OCI-M2 (cell line): ENCODE results near the gene FOXN3.
"Not testable (repeated sequence)": the region's sequence is repeated elsewhere in the genome, so short reads cannot be mapped to it uniquely, and the experiment has no call there.

Source experiments
- DNase-seq: peaks from one replicate; lab custom pipeline; 2025; ENCODE audit not compliant: unreplicated experiment; lab: John Stamatoyannopoulos, UW

FOXN3 gene

DNA sequence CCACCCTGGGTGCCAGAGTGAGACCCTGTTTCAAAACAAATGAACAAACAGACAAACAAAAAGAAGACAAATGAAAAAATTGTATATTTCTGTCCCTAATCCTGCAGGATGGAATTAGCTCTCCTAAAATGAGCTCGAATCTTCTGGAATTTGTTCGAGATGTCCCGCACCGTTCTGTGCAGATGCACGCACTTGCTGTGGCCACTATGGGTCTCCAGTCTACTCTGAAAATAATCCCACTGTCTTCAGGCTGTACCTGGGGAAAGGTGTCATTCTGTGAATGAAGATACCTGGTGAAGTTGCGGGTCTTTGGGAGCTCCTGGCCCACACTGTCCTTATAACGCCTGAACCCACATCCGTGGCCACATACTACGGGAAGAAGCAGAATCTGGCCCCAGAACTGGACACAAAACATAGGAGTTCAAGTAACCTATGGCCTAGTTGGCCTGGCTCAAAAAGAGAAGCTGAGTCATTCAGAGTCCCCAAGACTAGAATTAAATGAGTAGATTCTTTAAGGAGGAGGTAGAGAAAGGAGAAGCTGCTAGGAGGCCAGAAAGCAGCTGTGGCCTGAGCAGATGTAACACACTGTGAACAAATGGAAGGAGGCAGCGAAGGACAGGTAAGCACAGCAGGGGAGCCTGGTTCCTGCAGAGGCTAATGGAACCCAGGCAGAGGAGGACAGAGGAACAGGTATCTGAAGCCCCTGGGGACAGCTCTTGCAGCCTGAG, 108.6 kb downstream of the FOXN3 start:
- DNase-seq, result no peak

DNA sequence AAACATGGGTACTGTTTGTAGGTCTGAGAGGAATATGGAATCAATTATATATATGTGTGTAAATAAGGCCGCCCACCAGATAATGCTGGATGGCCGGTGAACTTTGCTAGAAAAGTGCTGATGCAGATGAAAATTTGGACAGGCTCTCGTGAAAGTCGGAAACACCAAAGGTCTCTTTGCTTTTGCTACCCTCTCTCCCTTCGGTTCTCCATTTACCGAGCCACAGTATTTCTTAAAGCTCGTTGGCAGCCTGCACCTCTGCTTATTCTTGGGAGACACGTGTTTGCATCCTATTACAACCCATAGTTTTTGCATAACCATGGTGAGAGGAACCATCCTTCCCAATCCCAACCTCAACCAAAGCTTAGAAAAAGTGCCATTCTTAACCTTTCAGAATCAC, 109.6 kb downstream of the FOXN3 start:
- DNase-seq, result no peak

DNA sequence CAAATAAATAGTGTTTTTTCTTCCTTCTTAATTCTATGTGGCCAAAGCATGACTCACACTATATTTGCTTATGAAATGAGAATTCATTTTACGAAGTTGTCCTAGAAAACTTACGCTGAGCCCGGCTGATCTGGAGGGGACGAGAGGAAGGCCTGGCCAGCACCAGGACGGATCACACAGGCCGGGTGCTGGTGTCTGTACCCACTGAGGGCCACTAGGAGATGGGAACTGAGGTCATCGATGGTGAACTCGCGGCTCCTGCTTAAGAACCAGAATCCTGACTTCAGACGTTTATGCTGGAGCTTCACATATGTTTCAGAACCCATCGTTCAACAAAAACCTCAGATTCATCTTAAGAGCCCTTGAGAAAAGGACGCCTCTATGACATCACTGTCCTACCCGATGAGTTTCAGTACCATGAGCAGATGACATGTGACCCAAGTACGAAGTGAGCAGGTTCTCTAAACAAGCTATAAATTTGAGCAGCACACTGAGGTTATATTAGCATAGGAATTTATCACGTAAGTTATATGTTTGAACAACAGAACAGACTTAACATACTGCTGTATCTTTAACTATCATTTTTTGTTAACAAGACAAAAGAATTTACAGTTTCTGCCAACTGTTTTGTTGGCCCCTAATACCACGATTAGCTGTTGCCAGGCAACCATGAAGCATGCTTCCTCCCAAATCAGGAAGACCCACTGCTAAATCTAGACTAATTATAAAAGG, 111.9 kb downstream of the FOXN3 start:
- no peak for DNase-seq

DNA sequence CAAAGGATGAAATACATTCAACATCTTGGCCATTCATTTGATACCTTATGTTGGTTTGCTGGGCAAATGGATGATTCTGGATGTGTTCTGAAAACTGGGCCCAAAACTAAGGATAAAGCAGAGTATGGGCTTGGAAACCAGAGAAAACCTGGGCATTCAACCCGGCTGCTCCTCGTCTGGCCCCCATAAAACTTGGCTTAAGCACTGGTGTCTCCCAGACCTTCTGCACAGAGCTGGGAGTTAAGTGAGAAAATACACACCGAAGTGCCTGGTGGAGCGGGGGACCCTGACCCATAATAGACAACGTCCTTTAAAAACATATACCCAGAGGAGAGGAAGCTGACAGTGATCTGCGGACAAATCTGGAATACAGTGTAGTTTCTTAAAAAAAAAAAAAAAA, 112.5 kb downstream of the FOXN3 start:
- DNase-seq, result no peak

DNA sequence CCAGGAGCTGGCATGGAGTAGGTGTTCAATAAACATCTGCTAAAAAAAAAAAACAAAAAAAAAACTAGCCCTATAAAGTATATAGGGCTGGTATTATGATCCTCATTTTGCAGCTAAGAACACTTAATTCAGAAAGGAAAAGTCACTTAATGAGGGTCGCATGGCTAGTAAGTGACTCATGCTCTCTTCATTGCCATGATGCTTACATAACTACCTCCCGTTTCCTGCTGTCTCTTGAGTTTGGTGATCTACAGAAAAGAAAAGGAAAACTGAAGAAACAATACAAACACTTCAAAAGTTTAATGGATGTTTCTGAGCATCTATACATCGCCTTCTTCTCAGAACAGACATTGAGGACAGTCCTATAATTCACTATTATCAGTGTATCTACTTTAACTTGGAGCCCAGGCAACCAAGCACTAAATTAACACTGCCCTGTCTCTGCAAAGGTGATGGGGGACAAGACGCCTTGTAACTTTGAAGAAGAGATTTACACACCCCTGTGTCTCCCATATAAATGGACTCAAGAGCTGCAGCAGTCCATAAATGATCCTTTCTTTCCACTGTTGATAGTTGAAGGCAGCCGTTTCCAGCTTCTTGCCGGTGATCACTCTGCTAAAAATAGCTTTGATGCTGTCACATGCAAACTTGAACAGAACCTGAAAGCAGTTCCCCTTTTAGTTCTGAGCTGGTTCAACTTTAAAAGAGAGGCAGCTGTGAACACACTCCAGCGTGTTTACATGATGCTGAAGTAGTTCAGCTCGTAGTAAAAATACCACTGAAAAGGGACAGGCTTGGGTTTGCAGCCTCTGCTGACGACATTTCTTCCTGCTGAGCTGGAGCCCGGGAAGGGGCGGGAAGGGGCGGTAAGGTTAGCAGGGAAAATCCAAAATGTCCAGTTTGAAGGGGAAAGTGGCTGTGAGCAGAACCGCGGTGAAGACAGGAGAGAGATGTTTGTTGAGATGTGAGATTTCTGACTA, 113.3 kb downstream of the FOXN3 start:
- DNase-seq, result peak; percentile 29

DNA sequence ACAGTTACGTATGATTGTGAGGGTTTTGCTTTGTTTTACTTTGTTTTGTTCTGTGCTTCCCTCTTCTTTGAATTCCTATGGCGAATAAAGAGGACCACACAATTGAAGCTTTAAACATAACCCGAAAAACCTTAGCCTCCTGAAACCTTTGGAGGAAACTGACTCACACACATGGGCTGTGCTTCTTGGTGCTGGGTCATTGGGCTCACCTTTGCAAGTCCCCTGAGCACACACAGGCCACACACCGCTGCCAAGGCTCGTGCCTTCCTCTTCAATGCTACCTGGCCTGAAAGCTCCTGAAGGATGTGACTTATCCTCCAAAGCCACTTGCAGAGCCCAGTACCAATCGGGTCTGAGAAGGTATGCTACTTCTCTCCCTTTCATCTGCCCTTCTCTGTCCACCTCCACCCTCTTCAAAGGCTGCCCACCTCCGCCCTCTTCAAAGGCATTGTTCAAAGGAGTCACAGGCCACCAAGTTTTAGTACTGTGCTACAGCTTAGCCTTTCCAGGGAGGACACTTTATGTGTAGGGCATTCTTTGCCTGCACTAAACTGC, 114.6 kb downstream of the FOXN3 start:
- DNase-seq, result no peak

DNA sequence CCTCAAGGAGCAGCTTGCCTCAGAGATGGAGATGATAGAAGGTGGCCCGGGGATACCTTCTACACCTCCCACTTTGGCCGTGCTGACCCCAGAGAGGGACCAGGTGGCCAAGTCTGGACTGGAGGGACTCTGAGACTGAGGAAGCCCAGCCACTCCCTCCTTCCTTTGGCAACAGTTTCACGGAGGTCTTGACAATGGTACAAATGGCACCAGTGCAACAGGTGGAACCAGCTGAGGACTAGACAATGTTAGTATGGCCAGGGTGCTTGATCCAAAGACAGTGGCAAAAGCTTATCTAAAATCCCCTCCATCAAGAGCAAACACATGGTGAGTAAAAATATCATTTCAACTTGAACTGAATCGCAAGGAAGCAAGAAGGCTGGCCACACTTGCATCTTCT, 117.4 kb downstream of the FOXN3 start:
- DNase-seq, result no peak

DNA sequence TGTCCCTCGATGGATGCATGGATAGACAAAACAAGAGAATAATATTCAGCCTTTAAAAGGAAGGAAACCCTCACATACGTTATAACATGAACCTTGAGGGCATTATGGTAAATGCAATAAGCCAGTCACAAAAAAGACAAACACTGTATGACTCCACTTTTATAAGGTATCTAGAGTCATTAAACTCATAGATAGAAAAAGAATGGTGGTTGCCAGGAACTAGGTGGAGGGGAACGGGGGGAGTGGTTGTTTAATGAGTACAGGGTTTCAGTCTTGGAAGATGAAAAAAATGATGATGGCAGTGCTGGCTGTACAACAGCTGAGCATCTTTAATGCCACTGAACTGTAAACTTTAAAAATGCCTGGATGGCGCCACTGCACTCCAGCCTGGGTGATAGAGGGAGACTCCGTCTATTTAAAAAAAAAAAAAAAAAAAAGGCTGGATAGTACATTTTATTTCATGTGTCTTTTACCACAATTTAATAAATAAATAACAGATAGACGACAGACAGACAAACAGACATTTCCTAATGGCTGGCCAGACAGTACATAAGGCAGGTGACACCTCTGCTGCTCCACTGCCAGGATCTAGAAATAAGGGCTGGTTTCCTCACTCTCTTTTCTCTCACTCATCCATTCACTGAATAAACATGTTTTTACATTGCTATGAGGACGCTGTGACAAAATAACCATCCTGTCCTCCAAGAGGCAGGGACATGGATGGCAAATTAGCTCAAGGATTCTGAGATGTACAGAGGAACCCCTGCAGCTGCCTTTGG, 118.8 kb downstream of the FOXN3 start:
- no peak for DNase-seq

DNA sequence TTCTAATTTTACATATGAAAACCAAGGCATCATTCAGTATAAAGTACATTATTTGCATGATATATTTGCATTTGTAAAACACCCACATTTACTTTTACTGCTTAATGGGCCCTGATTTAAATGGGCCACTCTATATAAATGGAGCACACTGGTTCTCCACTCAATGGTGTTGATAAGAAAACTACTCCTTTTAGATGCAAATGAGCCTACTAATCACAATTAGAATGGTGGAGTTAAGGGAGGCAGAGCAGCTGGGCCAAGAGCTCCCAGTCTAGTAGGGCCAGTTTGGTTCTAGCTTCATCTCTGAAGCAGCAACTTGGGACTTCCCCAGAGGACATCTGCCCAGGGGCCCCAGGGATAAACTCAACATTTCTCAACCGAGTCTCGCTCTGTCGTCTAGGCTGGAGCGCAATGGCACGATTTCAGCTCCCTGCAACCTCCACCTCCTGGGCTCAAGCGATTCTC, 120.7 kb downstream of the FOXN3 start:
- DNase-seq, result no peak

DNA sequence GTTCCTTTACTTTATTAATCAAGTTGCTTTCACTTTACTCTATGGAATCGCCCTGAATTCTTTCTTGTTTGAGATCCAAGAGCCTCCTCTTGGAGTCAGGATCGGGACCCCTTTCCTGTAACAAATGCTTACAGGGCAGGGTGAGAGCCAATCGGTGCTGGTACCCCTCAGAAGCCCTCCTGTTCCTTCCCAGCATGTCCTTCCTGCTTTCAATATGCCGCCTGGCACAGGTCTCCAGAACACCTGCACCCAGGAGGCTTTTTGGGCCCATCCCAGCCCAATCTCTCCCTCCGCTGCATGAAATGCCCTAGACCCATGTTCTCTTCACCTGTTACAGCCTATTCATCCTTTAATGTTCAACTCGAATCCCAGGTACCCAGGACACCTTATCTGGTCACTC, 122.2 kb downstream of the FOXN3 start:
- DNase-seq, result no peak

DNA sequence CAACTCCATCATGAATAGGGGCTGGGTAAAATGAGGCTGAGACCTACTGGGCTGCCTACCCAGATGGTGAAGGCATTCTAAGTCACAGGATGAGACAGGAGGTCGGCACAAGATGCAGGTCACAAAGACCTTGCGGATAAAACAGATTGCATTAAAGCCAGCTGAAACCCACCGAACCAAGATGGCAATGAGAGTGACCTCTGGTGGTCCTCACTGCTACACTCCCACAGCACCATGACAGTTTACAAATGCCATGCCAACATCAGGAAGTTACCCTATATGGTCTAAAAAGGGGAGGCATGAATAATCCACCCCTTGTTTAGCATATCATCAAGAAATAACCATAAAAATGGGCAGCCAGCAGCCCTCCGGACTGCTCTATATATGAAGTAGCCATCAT, 122.6 kb downstream of the FOXN3 start:
- DNase-seq, result not testable (repeated sequence)

DNA sequence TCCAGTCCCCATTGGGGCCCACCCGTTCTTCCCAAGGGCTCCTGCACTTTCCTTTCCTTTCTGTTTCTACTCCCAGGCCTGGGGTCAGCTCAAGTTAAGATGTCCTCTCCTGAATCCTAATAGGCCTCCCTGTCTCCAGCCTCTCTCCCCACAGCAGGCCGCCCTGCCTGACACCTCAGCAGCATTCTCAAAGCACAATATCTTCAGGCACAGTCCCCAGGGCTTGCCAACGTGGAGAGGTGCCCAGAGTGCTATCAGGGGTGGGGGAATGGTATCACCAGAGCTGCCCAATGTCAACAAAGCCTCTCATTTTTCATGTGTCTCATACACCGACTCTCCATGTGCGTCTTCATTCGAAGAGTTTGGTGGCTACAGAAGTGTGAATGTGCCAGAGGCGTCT, 123.0 kb downstream of the FOXN3 start:
- DNase-seq, result no peak

DNA sequence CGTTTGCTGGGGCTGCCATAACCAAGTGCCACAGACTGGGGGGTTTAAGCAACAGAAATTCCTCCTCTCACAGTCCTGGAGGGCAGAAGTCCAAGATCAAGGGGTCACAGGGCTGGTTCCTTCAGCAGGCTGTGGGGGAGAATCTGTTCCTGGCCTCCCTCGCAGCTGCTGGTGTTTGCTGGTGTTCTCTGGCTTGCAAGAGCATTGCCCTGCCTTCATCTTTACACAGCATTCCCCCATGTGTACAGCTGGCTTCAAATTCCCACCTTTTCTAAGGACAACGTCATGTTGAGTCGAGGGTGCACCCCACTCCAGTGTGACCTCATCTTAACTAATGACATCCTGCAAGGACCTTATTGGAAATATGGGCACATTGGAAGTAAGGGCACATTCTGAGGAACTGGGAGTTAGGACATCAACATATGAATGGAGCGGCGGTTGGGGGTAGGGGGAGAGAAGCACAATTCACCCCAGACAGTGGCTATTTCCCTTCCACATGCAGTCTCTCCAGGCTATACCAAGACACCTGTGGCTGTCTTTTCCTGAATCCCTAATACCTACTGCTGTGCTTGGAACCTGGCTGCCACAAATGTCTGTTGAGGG, 123.6 kb downstream of the FOXN3 start:
- no peak for DNase-seq

DNA sequence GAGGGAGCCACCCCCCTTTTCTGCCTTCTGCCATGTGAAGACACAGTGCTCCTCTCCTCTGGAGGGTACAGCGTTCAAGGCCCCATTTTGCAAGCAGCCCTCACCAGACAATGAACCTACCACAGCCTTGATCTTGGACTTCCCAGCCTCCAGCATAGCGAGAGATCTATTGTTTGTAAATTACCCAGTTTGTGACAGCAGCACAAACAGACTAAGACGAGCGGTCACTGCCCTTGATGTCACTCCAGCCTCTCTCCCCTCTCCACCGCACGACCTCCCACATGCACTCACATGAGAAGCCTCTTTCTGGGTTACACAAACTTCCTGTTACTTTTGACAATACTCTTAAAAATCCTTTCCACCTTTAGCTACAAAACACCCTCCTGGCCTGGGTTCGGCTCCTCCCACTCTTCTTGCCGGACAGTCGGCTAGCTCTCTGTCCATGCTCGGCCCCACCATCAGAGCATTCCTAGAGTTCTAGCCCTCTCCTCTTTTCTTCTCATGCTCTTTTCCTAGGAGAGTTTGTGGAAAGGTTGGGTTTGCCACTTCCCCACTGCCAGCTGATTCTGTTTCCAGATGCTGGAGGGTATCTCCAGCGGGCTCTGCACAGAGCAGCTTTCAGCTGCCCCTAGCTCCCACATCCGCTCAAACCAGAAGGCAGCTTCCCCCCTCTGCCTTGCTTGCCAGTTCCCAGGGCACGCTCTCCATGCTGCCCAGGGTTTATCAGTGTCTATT, 124.3 kb downstream of the FOXN3 start:
- DNase-seq, result no peak

DNA sequence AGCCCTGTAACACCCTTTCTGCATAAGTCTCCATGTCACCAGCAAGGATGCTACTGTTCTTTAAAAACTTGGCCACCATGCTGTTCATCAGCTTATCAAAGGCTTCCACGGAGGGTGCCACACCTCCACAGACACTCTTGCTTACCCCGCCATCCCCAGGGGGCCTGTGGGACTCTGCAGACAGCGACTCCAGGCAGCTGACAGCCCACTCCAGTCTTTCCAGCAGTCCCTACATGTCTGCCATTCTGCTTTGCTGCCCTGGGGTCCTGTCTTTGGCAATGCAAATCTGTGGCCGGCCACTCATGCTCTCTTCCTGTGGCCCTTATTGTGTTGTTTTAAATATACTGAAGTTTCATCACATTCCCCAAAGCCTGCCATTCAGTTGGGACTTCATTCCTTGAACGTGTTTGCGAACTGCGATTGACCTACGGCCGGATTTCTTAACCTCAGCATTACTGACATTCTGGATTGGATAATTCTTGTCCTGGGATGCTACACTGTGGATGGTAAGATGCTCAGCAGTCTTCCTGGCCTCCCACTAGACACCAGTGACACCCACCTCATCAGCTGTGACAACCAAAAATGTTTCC, 125.6 kb downstream of the FOXN3 start:
- DNase-seq, result no peak

DNA sequence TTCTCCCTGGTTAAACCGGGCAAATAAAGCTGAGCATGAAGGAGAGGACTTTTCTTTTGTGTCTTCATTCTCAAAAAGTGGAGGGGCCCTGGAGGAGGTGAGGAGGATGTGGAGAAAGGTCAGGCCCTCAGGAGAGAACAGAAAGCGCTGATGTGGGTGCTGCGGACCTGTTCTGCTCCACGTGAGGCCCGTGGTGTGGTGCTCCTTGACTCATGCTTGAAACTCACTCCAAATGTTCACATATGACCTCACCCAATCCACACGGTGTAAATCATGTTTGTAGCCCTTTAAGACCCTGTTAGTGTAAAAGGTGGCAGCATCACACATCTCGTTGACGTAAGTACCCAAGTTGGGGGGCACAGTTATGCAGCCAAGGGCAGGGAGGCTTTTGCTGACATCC, 126.2 kb downstream of the FOXN3 start:
- no peak for DNase-seq

DNA sequence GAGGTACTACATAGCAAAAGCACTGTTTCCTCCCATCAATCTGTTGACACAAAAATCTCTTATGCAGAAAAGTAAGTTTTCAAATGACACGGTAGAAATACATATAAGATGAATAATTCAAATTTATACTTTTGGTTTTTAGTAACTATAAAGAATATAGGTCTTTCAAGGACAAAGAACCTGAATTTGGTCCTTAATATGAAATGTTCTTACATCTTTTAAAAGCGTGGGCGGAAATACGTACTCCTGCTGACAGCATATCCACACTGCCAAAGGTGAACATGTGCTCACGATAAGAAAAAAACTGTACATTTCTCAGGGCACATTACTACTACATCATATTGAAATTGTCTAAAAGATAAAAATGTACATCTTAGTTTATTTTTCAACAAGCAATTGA, 127.6 kb downstream of the FOXN3 start:
- DNase-seq, result no peak

DNA sequence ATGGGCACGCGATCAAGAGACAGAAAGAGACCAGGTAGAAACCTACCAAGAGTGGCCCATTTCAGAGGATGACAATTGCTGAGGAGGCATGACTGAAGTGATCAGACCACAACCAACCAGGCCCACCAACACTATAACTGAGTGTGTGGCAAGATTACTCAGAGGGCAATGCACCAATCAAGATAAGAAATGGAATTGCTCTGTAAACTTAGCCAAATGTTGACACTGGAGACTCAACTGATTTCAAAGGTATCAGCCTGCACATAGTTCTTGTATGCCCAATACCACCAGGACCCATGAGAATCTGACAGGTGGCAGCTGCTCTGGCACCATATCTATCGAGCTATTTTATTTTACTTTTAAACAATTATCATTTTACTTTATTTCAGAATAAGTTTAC, 128.9 kb downstream of the FOXN3 start:
- no peak for DNase-seq
